Panc1 (cell line): ENCODE data around the gene MSH3.

Source experiments
- CTCF ChIP-seq: fragments of 450-650 bp; IDR thresholded peaks from 2 replicates; pipeline ENCODE4 v1.5.1; 2017; ENCODE audit warnings: mild to moderate bottlenecking
- POLR2AphosphoS5 ChIP-seq: IDR thresholded peaks from 2 replicates; pipeline ENCODE4 v1.6.1; 2012; ENCODE audit warnings: mild to moderate bottlenecking, low read depth, low read length, moderate library complexity
- REST ChIP-seq, 2 experiments: IDR thresholded peaks; 2 replicates each; pipeline ENCODE4 v1.6.1; 2011 to 2012; ENCODE audit warnings: low read depth in 2 of 2, control low read depth in 1 of 2, low read length in 1 of 2, mild to moderate bottlenecking in 1 of 2, moderate library complexity in 1 of 2; ENCODE audit not compliant: insufficient read depth in 1 of 2

GRCh38 chr5:80736730-80737129 is 82.3 kb downstream of the MSH3 start:
- TF ChIP-seq CTCF, result no peak
- TF ChIP-seq REST (IDR thresholded peaks at IDR 0.05; ENCODE audit: insufficient read depth in 1 of 2, low read depth in 2 of 2, low read length in 1 of 2), result no peak
- TF ChIP-seq POLR2AphosphoS5, result no peak
